GM13976 (cell line): ENCODE measurements around the gene ZCCHC2.

Experiments used
- DNase-seq: peaks from one replicate; pipeline ENCODE4 v3.0.0; 2012; ENCODE audit warnings: low spot score
- in situ Hi-C: fragments of 300-500 bp; cut with MboI; formaldehyde crosslinking; loops from one replicate; pipeline ENCODE4 v1.12.0; 2022; ENCODE audit warnings: low sequenced_read_pairs, mixed read lengths, inconsistent platforms; ENCODE audit not compliant: unreplicated experiment
- TF ChIP-seq, protein P1 (sequence below): IDR thresholded peaks from 2 replicates; pipeline ENCODE4 v1.5.1; 2012; ENCODE audit warnings: borderline replicate concordance, mild to moderate bottlenecking; ENCODE audit not compliant: insufficient read depth; ENCODE audit errors: extremely low read depth, missing control alignments, control extremely low read depth

Gene ZCCHC2

DNA sequence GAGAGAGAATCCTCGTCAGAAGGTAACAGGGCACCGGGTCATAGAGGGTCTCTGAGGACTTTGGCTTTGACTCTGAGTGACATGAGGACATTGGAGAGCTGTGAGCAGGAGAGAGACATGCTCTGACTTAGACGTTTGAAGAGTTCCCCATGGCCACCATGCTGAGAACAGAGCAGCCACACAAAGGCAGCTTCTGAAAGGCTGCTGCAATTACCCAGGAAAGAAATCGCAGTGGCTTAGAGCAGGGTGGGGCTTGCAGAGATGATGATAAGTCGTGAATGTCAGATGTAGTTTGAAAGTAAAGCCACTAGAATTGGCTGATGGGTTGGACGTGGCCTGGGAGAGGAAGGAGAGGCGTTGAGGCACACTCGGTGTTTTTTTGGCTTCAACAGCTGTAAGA is 79.0 kb downstream of the ZCCHC2 start:
- in situ Hi-C loops = no loop called here
- TF ChIP-seq, protein P1, sequence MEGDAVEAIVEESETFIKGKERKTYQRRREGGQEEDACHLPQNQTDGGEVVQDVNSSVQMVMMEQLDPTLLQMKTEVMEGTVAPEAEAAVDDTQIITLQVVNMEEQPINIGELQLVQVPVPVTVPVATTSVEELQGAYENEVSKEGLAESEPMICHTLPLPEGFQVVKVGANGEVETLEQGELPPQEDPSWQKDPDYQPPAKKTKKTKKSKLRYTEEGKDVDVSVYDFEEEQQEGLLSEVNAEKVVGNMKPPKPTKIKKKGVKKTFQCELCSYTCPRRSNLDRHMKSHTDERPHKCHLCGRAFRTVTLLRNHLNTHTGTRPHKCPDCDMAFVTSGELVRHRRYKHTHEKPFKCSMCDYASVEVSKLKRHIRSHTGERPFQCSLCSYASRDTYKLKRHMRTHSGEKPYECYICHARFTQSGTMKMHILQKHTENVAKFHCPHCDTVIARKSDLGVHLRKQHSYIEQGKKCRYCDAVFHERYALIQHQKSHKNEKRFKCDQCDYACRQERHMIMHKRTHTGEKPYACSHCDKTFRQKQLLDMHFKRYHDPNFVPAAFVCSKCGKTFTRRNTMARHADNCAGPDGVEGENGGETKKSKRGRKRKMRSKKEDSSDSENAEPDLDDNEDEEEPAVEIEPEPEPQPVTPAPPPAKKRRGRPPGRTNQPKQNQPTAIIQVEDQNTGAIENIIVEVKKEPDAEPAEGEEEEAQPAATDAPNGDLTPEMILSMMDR = no peak
- DNase-seq = no peak

DNA sequence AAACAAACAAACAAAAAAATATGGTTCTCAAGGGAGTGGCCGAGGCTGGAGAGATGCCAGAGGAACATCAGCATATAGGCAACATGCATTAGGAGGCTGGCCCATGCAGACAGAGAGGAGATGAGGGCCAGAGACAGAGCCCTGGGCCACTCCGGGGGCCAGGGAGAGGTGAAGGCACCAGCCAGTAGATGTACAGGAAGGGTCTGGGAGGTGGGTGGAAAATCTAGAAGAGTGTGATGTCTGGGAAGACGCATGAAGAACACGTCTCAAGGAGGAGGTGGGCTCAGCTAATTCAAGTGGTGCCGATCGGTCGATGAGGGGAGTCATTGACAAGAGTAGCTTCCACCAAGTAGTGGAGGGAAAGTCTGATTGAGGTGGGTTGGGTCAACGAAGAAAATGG is 79.9 kb downstream of the ZCCHC2 start:
- in situ Hi-C loops = no loop called here
- TF ChIP-seq, protein P1 = no peak
- DNase-seq = no peak

DNA sequence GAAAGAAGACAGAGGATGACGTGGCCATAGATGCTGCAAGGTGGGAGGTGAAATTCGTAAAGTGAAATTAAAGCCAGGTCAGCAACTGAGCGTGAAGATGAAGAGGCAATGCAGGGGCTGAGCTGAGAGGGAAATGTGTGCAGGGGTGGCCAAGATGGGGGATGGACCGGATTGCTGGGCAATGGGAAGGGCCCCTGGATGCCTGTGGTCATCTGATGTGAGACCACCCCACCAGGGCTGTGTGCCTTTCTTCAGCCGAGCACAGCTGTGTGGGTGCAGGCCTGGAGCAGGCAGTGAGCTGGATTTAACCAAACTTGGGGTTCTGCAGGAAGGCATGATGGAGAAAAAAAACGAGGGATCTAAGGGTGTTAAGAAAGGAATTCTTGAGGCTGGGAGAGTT is 80.4 kb downstream of the ZCCHC2 start:
- DNase-seq = no peak
- TF ChIP-seq, protein P1 = no peak
- in situ Hi-C loops = no loop called here

DNA sequence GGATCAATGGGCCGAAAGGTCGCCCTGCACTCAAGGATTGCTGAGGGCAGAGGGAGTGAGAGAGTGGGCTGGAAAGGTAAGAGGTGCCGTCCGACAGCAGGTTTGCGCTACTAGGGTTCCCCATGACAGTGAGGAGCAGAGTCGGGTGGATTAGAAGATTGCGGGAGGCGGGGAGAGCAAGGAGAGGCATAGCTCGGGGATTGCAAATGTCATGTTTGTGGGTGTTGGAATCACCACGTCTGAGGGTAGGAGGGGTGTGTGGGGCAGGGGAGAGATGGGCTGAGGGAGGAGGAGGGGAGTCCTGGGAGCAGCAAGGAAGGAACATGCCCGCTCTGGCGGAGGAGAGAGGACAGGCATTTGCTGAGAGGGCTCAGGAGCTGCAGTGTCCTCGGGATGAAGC is 81.2 kb downstream of the ZCCHC2 start:
- TF ChIP-seq, protein P1 = no peak
- DNase-seq = no peak
- in situ Hi-C loops = no loop called here

DNA sequence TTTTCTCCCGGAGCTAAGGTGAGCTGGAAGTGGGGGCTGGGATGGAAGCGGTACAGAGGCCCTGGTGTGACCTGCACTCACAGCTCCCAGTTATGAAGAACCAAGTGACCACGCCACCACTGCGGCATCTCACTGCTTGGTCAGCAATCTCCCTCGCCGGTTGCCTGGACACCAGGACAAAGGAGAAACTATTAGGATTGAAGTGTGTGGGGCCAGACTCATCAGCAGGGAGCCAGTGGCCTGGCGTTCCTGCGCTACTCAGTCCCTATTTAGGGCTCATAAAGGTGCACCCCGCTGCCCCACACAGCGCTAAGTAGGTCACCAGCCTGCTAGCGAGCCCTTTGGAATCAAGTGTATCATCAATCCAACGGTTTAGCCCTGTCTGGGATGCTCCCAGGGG is 82.9 kb downstream of the ZCCHC2 start:
- in situ Hi-C loops = no loop called here
- TF ChIP-seq, protein P1 = no peak
- DNase-seq = no peak

DNA sequence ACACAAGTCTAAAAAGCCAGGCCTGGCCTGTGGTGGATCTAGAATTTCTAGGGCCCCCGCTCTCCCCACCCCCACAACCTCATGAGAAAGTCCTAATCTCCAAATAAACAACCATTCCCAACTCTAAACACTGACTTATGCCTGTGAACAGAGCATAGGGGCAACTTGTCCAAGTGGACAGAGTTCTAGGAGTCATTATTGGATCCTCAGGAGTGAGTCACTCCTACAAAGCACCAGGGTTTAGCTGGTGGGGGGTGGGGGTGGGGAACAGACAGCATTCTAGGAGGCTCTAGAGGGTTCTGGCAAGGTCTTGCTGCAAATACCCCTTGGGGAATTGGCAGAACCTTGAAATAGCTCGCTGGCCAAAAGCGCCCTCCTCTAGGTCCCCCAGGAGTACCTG is 83.3 kb downstream of the ZCCHC2 start:
- in situ Hi-C loops = no loop called here
- no peak for DNase-seq
- TF ChIP-seq, protein P1 = no peak

DNA sequence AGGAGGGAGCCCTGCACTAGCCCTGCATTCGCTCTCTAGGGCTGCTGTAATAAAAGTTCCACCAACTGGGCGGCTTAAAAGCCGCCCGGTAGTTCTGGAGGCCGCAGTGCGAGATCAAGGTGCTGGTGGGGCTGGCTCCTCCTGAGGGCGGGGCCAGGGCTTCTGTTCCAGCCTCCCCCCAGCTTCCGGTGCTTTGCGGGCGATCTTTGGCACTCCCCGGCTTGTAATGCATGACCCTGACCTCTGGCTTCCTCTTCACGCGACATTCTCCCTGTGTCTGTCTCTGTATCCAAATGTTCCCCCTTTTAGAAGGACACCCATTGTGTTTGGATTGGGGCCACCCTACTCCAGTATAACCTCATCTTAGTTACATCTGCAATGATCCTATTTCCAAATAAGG is 84.5 kb downstream of the ZCCHC2 start:
- TF ChIP-seq, protein P1 = no peak
- DNase-seq = no peak
- in situ Hi-C loops = no loop called here
